HT-29 (cell line): Measurements from ENCODE around the gene ADCY5. TPM values are rescaled to one million over a fixed set of nuclear protein-coding genes. Genes with fewer than 3 reads are reported as not detected.
"Not testable (repeated sequence)": the region's sequence is repeated elsewhere in the genome, so short reads cannot be mapped to it uniquely, and the experiment has no call there.

Experiments used
- DNase-seq: peaks from one replicate; pipeline ENCODE4 v3.0.0-alpha.2; 2015; ENCODE audit warnings: low spot score
- total RNA-seq: library from RNA; depleted of rRNA; stranded (reverse); fragments of >200 nt; shearing (Covaris generic); gene quantifications from 2 replicates; pipeline ENCODE4 v1.2.3, GENCODE V29; 2014; rRNA removed

The ADCY5 gene
- total RNA-seq = 1.2 and 1.6 TPM in 2 replicates

GRCh38 chr3:123448536-123449101 lies at the start of gene ADCY5:
Gene ADCY5, minus strand, starts transcription at chr3:123449090. Its CDS starts 545 bp downstream, at chr3:123448545.
- no peak for DNase-seq

GRCh38 chr3:123493912-123494311 lies 45.0 kb upstream of the ADCY5 start:
- no peak for DNase-seq

GRCh38 chr3:123491966-123492587 lies 43.2 kb upstream of the ADCY5 start:
- no peak for DNase-seq

- DNase-seq = peak; percentile 76
These were observed 40.6 kb upstream of the ADCY5 start for GRCh38 chr3:123489400-123490004.

GRCh38 chr3:123488645-123489347 lies 39.9 kb upstream of the ADCY5 start:
- DNase-seq = no peak

- DNase-seq = not testable (repeated sequence)
These were observed 38.2 kb upstream of the ADCY5 start for GRCh38 chr3:123487063-123487462.

- DNase-seq = no peak
These were observed 37.6 kb upstream of the ADCY5 start for GRCh38 chr3:123486460-123486859.

GRCh38 chr3:123485551-123485950 lies 36.7 kb upstream of the ADCY5 start:
- no peak for DNase-seq

GRCh38 chr3:123483146-123483545 lies 34.3 kb upstream of the ADCY5 start:
- no peak for DNase-seq

GRCh38 chr3:123481722-123482457 lies 33.0 kb upstream of the ADCY5 start:
- no peak for DNase-seq

- no peak for DNase-seq
These were observed 32.2 kb upstream of the ADCY5 start for GRCh38 chr3:123481071-123481470.

- no peak for DNase-seq
These were observed 31.5 kb upstream of the ADCY5 start for GRCh38 chr3:123480428-123480827.

GRCh38 chr3:123479891-123480290 lies 31.0 kb upstream of the ADCY5 start:
- DNase-seq = no peak

- no peak for DNase-seq
These were observed 29.4 kb upstream of the ADCY5 start for GRCh38 chr3:123478314-123478713.

GRCh38 chr3:123476967-123477750 lies 28.3 kb upstream of the ADCY5 start:
- DNase-seq = no peak

GRCh38 chr3:123475786-123476185 lies 26.9 kb upstream of the ADCY5 start:
- DNase-seq = no peak

GRCh38 chr3:123471106-123471505 lies 22.2 kb upstream of the ADCY5 start:
- DNase-seq = no peak

- no peak for DNase-seq
These were observed 20.6 kb upstream of the ADCY5 start for GRCh38 chr3:123469323-123469995.

- no peak for DNase-seq
These were observed 18.2 kb upstream of the ADCY5 start for GRCh38 chr3:123467046-123467445.

GRCh38 chr3:123464211-123464610 lies 15.3 kb upstream of the ADCY5 start:
- no peak for DNase-seq
